ENCODE data around the gene MRPL10. TPM values are rescaled to one million over a fixed set of nuclear protein-coding genes. Genes with fewer than 3 reads are reported as not detected.

MRPL10 gene
- total RNA-seq, 1 experiment from 2014 or later: 159 TPM

DNA sequence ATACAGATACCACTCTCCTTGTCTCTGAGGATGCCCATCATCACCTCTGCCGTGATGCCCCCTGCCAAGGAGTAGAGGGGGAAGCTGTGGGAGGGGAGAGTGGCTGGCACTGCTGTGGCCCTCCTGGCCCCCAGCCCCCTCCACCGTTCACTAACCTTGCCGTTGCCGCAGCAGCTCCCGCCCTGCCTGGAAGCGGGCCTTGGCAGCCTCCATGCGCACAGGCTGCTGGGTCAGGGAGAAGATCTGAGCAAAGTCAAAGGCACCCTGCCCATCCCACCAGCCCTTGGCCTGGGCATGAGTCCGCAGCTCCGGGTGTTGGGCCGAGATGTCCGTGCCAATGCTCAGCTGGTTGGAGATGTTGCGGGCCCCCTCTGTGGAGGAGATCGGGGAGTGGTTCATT is 7.3 kb upstream of the MRPL10 start:
- H3K4me1 Mint-ChIP-seq (ENCODE audit: low read depth, unreplicated experiment): peaks cover 34% of the 10 kb centered on the region
- intact Hi-C loops (cut with micrococcal nuclease; ENCODE audit: unreplicated experiment): loop anchor here (10.0 kb wide), 1 partner anchor 266 kb away; the partner anchor contains the start of genes CBX1 and SNX11
- POLR2A ChIA-PET: no interaction called here
- no peaks in the 10 kb centered on the region for H3K27me3 ChIP-seq (replicated peaks; ENCODE audit: control insufficient read depth, insufficient read depth, low read length)
- H3K4me1 ChIP-seq: peaks cover 32% of the 10 kb centered on the region
- no peaks in the 10 kb centered on the region for H3K9me3 ChIP-seq
- DNase-seq: no peak
- peaks cover 16% of the 10 kb centered on the region for H3K36me3 ChIP-seq (ENCODE audit: control insufficient read depth, insufficient read depth, low read length)
- no peaks in the 10 kb centered on the region for H3K9me3 Mint-ChIP-seq (ENCODE audit: unreplicated experiment)
- BruUV-seq (replicated peaks): no TSS peak
- TF ChIP-seq, protein P1, sequence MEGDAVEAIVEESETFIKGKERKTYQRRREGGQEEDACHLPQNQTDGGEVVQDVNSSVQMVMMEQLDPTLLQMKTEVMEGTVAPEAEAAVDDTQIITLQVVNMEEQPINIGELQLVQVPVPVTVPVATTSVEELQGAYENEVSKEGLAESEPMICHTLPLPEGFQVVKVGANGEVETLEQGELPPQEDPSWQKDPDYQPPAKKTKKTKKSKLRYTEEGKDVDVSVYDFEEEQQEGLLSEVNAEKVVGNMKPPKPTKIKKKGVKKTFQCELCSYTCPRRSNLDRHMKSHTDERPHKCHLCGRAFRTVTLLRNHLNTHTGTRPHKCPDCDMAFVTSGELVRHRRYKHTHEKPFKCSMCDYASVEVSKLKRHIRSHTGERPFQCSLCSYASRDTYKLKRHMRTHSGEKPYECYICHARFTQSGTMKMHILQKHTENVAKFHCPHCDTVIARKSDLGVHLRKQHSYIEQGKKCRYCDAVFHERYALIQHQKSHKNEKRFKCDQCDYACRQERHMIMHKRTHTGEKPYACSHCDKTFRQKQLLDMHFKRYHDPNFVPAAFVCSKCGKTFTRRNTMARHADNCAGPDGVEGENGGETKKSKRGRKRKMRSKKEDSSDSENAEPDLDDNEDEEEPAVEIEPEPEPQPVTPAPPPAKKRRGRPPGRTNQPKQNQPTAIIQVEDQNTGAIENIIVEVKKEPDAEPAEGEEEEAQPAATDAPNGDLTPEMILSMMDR (IDR thresholded peaks at IDR 0.05; ENCODE audit: insufficient read depth in 1 of 2, low read depth in 1 of 2, low read length in 1 of 2, severe bottlenecking in 1 of 2, unreplicated experiment in 1 of 2): no peak
- CTCF ChIA-PET: interaction anchor here (0.5 to 14.0 kb wide), 2 partner anchors 37 to 50 kb away, joined by 3 to 904 read pairs; partner anchors contain the start of gene SP2
- no peak overlapping the region for H3K27ac Mint-ChIP-seq (ENCODE audit: unreplicated experiment)
- H3K4me3 ChIP-seq (ENCODE audit: low read depth, low read length): no peak overlapping the region
- no peak overlapping the region for H3K4me3 Mint-ChIP-seq (ENCODE audit: unreplicated experiment)
- no peaks in the 10 kb centered on the region for H3K27me3 Mint-ChIP-seq (ENCODE audit: insufficient read depth, unreplicated experiment)
- H3K36me3 Mint-ChIP-seq (ENCODE audit: insufficient read depth, unreplicated experiment): peaks cover 10% of the 10 kb centered on the region

DNA sequence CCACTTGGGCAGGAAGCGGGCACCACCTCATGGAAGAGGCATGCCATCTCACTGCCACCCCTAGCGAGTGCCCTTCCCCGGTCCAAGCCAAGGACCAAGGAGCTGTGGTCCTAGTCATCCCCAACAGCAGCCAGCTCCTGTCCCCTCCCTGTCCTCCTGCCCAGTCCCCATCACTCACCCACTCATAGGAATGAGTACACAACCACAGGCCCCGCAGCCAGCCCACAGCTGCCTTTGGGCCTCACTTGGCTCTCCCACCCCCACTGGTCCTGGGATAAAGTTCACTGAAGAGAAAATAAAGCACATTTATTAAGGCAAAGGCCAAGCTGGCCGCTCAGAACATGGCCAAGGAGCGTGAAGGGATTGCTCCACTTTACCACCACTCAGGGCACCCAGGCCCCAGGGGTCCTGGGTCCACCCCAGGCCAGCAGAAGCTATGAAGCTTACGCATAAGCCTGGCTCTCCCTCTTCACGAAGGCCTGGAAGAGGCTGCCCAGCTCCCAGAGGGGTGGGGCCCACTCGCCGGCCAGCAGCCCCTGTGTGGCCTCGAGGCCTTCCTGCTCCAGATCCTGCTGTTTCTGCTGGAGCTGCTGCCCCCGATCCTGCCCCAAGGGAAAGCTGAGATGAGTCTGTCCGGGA is 6.2 kb upstream of the MRPL10 start:
- no peaks in the 10 kb centered on the region for H3K9me3 Mint-ChIP-seq (ENCODE audit: unreplicated experiment)
- H3K36me3 ChIP-seq (ENCODE audit: control insufficient read depth, insufficient read depth, low read length): peaks cover 16% of the 10 kb centered on the region
- peaks cover 23% of the 10 kb centered on the region for H3K4me1 ChIP-seq
- DNase-seq: no peak
- no peaks in the 10 kb centered on the region for H3K9me3 ChIP-seq
- H3K4me3 ChIP-seq (ENCODE audit: low read depth, low read length): no peak overlapping the region
- no peaks in the 10 kb centered on the region for H3K27me3 Mint-ChIP-seq (ENCODE audit: insufficient read depth, unreplicated experiment)
- no peak overlapping the region for H3K4me3 Mint-ChIP-seq (ENCODE audit: unreplicated experiment)
- H3K27me3 ChIP-seq (replicated peaks; ENCODE audit: control insufficient read depth, insufficient read depth, low read length): no peaks in the 10 kb centered on the region
- intact Hi-C loops (cut with micrococcal nuclease; ENCODE audit: unreplicated experiment): loop anchor here (10.0 kb wide), 1 partner anchor 267 kb away; the partner anchor contains the start of genes CBX1 and SNX11
- ChIA-PET CTCF (interaction anchor here (0.5 to 1.1 kb wide), 3 partner anchors 14 to 1513 kb away, joined by 3 read pairs; no protein-coding TSS in a partner anchor), POLR2A (interaction anchor here (0.6 to 1.0 kb wide), 3 partner anchors 13 to 164 kb away, joined by 3 to 12 read pairs (median 3); partner anchors contain the start of gene SP6)
- peaks cover 30% of the 10 kb centered on the region for H3K4me1 Mint-ChIP-seq (ENCODE audit: low read depth, unreplicated experiment)
- no peak overlapping the region for H3K27ac Mint-ChIP-seq (ENCODE audit: unreplicated experiment)
- TF ChIP-seq, protein P1 (IDR thresholded peaks at IDR 0.05; ENCODE audit: insufficient read depth in 1 of 2, low read depth in 1 of 2, low read length in 1 of 2, severe bottlenecking in 1 of 2, unreplicated experiment in 1 of 2): no peak
- H3K36me3 Mint-ChIP-seq (ENCODE audit: insufficient read depth, unreplicated experiment): peaks cover 10% of the 10 kb centered on the region
- no TSS peak for BruUV-seq (replicated peaks)

DNA sequence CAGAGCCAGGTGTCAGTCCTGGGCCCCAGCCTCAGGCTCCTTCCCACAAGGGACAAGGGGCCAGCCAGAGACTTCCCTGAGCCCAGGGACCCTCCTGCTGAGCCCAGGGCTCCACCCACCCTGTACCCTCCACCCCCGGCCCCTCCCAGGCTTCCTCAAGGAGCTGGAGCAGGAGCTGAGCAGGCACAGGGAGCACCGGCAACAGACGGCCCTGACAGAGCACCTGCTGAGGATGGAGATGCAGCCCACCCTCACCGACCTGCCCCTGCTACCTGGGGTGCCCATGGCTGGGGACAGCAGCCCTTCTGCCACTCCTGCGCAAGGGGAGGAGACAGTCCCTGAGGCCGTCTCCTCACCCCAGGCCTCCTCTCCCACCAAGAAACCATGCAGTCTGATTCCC is 5.3 kb upstream of the MRPL10 start:
- Histone ChIP-seq H3K4me1 (peaks cover 14% of the 10 kb centered on the region), H3K36me3 (ENCODE audit: control insufficient read depth, insufficient read depth, low read length) (peaks cover 16% of the 10 kb centered on the region), H3K27me3 (replicated peaks; ENCODE audit: control insufficient read depth, insufficient read depth, low read length) (no peaks in the 10 kb centered on the region), H3K9me3 (no peaks in the 10 kb centered on the region), H3K4me3 (ENCODE audit: low read depth, low read length) (no peak overlapping the region)
- Mint-ChIP-seq H3K4me1 (ENCODE audit: low read depth, unreplicated experiment) (peaks cover 30% of the 10 kb centered on the region), H3K4me3 (ENCODE audit: unreplicated experiment) (no peak overlapping the region), H3K36me3 (ENCODE audit: insufficient read depth, unreplicated experiment) (peaks cover 15% of the 10 kb centered on the region), H3K27ac (ENCODE audit: unreplicated experiment) (no peak overlapping the region), H3K27me3 (ENCODE audit: insufficient read depth, unreplicated experiment) (no peaks in the 10 kb centered on the region), H3K9me3 (ENCODE audit: unreplicated experiment) (no peaks in the 10 kb centered on the region)
- peak in 1 of 2 experiments; percentile 60 for DNase-seq
- TF ChIP-seq, protein P1 (IDR thresholded peaks at IDR 0.05; ENCODE audit: insufficient read depth in 1 of 2, low read depth in 1 of 2, low read length in 1 of 2, severe bottlenecking in 1 of 2, unreplicated experiment in 1 of 2): no peak
- intact Hi-C loops (cut with micrococcal nuclease; ENCODE audit: unreplicated experiment): loop anchor here (10.0 kb wide), 1 partner anchor 268 kb away; the partner anchor contains the start of genes CBX1 and SNX11
- no TSS peak for BruUV-seq (replicated peaks)
- ChIA-PET CTCF (interaction anchor here (0.5 to 1.1 kb wide), 2 partner anchors 15 to 1514 kb away, joined by 3 to 4 read pairs; partner anchors contain the start of gene OSBPL7), POLR2A (interaction anchor here (1.0 kb wide), 1 partner anchor 14 kb away, joined by 12 read pairs; the partner anchor contains the start of gene SP6)
